Measurements from ENCODE around the gene C1D.
"Not testable (repeated sequence)": the region's sequence is repeated elsewhere in the genome, so short reads cannot be mapped to it uniquely, and the experiment has no call there.

The C1D gene

DNA sequence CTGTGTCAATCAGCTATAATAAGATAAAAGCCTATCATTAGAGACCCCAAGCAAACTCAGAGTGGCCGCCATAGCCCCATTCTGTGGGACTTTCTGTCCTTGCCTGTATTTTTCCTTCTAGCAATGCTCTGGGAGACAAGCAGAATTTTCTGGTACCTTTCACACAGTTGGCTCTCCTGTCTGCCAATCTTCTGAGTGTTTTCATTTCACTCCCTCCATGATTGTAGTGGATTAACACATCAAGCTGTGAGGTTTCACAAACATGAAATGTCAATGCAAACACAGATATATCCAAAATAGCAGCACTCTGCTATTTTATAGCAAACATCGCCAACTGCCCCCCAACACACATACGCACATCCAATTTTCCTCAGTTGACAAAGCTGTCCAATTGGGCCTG lies 64.9 kb downstream of the C1D start:
- DNase-seq: no peak

DNA sequence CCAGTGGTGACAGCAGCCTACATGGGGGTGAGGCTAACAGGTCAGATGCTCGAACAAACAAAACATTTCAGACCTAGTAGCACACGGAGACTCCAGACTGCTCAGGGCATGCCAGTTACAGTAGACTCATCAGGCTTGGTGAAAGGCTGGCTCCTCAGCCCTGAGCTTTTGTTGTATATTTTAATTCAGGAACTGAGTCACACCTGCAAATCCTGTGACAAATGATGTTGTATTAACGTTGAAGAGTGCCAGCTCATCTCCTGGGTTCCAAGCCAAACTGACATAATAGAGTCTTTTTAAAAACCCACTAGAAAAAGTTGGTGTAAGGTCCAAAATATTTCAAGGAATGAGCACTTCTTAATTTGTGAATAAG lies 65.3 kb downstream of the C1D start:
- DNase-seq: no peak

DNA sequence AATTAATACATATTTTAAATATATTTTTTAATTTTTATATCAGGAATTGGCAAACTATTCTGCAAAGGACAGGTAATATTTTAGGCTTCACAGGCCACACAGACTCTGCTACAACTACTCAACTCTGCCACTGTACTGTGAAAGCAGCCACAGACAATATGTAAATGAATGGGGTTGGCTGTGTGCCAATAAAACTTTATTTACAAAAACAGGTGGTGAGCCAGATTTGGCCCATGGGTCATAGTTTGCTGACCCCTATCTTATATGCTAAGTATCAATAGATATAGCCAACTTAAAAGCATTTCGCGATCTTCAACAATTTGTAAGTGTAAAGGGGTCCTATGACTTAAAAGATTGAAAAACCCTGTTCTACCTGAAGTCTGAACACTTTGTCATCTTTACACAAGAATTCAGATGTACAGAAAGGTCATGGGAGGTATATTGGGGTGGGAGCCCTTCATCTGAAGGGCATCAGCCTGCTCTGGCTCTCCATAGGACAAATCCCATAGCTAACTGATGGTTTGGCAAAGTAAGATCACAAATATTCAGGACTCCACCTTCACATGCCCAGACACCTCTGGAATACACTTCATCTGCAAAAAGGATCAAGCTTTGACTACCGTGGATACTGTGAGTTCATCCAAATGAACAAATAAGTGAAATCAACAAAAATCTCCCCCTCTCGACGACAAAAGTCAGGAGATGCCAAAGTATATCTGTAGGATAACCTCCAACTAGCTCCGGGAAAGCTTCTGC lies 65.9 kb downstream of the C1D start:
- DNase-seq: no peak

DNA sequence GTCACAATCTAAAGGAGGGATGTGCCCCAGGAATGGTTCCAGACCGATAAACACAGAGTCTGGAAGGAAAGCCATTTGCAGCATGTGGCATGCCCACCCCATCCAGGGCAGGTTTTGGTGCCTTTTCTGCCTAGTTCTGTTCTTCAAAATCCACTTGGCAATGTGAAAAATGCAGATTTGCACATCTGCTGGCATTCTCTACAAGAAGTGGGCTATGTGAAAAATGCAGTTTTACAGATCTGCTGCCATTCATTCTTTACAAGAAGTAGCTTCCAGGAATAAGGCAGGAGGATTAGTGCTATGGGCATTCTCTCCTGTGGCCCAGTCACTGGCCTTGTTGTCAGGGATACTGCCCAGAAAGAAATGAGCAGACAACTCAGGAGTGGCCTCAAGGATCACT lies 68.1 kb downstream of the C1D start:
- DNase-seq: no peak

DNA sequence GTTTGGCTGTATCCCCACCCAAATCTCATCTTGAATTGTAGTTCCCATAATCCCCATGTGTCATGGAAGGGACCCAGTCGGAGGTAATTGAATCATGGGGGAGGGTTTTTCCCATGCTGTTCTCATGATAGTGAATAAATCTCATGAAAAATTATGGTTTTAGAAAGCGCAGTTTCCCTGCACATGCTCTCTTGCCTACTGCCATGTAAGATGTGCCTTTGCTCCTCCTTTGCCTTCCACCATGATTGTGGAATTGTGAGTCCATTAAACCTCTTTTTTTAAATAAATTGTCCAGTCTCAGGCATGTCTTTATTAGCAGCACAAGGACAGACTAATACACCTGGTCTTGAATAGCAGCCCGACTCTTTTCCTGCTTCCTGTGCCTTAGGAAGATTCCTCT lies 68.7 kb downstream of the C1D start:
- not testable (repeated sequence) for DNase-seq

DNA sequence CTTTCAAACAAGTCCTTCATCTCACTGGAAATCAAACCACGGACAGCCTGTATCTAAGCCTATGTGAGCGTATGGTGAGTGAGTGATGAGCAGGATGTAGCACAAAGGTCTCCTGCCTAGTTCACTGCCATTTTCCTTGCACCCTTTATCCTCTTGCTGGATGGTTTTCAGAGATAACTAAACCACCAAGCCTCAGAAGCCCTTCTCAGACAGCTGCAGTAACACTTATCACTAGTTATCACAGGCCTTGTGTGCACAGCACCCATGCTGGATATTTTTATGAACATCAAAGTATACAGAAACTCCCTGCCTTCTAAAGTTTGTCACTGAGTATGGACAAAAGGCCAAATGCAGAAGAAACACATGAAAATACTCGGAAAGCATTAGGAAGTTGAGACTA lies 69.5 kb downstream of the C1D start:
- no peak for DNase-seq

DNA sequence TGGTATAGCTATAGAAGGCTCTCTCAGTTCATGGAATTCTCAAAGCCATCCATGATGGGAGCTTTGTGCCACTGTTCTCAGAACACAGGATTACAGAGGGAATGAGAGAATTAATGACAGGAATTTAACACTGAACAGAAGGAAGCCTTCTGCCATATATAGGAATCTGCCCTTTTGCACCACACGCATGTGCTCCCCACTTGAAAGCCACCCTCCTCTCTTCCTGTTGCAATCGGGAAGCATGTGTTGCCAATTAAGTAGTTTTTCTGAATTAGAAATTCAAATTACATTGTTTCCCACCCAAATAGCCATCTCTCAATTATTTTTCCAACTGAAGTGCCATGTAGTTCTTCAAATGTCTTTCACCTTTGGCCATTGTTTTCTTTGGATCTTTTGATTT lies 71.3 kb downstream of the C1D start:
- DNase-seq: no peak
